Stomach (tissue), 9 donors: ENCODE measurements around the gene RAB1B. TPM values are rescaled to one million over a fixed set of nuclear protein-coding genes. Genes with fewer than 3 reads are reported as not detected.
A peak's percentile ranks its signal among the peaks of the same experiment; 100 is the strongest.

Source experiments
- DNase-seq, 2 donors: peaks; one replicate each; pipeline versions ENCODE4 v3.0.0 to v3.0.0-alpha.2; 2013 to 2019
- H3K27ac ChIP-seq, 5 donors: fragments of 200-600 bp in 4 of 5; sonication (generic) in 4 of 5; one replicate each; pipeline ENCODE4 v1.5.1; 2013 to 2019; ENCODE audit warnings: mild to moderate bottlenecking in 1 of 5, moderate library complexity in 1 of 5
- H3K27me3 ChIP-seq, 3 donors: fragments of 200-600 bp; sonication (generic); one replicate each; pipeline ENCODE4 v1.5.1; 2017 to 2019; ENCODE audit warnings: mixed run types in 1 of 3
- H3K36me3 ChIP-seq, 4 donors: fragments of 200-600 bp; sonication (generic); 1 replicate in 3 of 4; 2 replicates in 1 of 4; pipeline ENCODE4 v1.5.1; 2016 to 2019
- H3K4me1 ChIP-seq, 4 donors: fragments of 200-600 bp; sonication (generic); one replicate each; pipeline ENCODE4 v1.5.1; 2016 to 2019
- H3K4me3 ChIP-seq, 4 donors: fragments of 200-600 bp; sonication (generic) in 3 of 4; one replicate each; pipeline ENCODE4 v1.5.1; 2016 to 2019; ENCODE audit warnings: mild to moderate bottlenecking in 1 of 4
- H3K9me3 ChIP-seq, 4 donors: fragments of 200-600 bp; sonication (generic); one replicate each; pipeline ENCODE4 v1.5.1; 2016 to 2019
- CTCF ChIP-seq, 7 experiments: fragments of 450-650 bp in 4 of 7; fragments of 200-600 bp in 3 of 7; sonication (generic) in 3 of 7; IDR thresholded peaks; one replicate each; pipeline ENCODE4 v1.5.1; 2016 to 2019; ENCODE audit warnings: antibody characterized with exemption in 7 of 7, control low read depth in 2 of 7, mild to moderate bottlenecking in 1 of 7
- EP300 ChIP-seq: sonication (generic); formaldehyde crosslinking; IDR thresholded peaks from one replicate; pipeline ENCODE4 v1.6.1; 2017; ENCODE audit warnings: antibody characterized with exemption
- POLR2A ChIP-seq, 4 donors: fragments of 450-650 bp; IDR thresholded peaks; one replicate each; pipeline ENCODE4 v1.6.1; 2016; ENCODE audit warnings: antibody characterized with exemption in 4 of 4, control low read depth in 2 of 4, mild to moderate bottlenecking in 1 of 4, moderate library complexity in 1 of 4
- POLR2AphosphoS5 ChIP-seq, 3 donors: sonication (generic); formaldehyde crosslinking; IDR thresholded peaks; one replicate each; pipeline ENCODE4 v1.6.1; 2016; ENCODE audit warnings: antibody characterized with exemption in 3 of 3
- WGBS, 5 donors: extraction: QIAGEN DNeasy Blood & Tissue Kit in 3 of 5; methylation state at CpG; one replicate each; pipeline versions ENCODE4 v1.1.5 to v1.1.7; 2013 to 2018; 5-methylcytosine and 5-hydroxymethylcytosine counted together
- intact Hi-C: fragments of 100-400 bp; cut with DNase I; formaldehyde crosslinking; loops from one replicate; pipeline ENCODE4 v1.15.1; 2023; ENCODE audit warnings: low total_unique reads
- polyA plus RNA-seq, 3 donors: library from polyadenylated mRNA; stranded (reverse); fragments of 200-250 nt; gene quantifications; one replicate each; pipeline ENCODE4 v1.2.3, GENCODE V29; 2013
- total RNA-seq, 5 donors: library from RNA; depleted of rRNA; stranded (reverse); fragments of >200 nt; gene quantifications; one replicate each; pipeline versions ENCODE4 v1.1.0 to v1.2.3, GENCODE V29; 2014 to 2016
- donor health status: healthy with polysubstance abuse.
- donor health status: Bipolar disorder and iron deficiency.
- donor health status: healthy.

Gene RAB1B
- total and polyA plus RNA-seq, 8 donors: 19.3 to 170 (median 82.3) TPM

GRCh38 chr11:66311470-66311964 is 43.1 kb downstream of the RAB1B start:
- WGBS, 5 donors: 27 to 35% (median 31%) methylated on average over 25 to 26 of the region's 26 CpGs
- peaks cover 0 to 4% (median 0%) of the 10 kb centered on the region in 3 donors for H3K27me3 ChIP-seq
- no peak for DNase-seq
- H3K4me1 ChIP-seq: peaks cover 23 to 43% (median 39%) of the 10 kb centered on the region in 4 donors
- H3K4me3 ChIP-seq: peak overlapping the region; percentile 46 to 56 (median 56)
- TF ChIP-seq CTCF (IDR thresholded peaks at IDR 0.05) (peak in 1 of 7 experiments; percentile 87), POLR2A (IDR thresholded peaks at IDR 0.05) (no peak)
- peak overlapping the region; percentile 84 to 94 (median 90) for H3K27ac ChIP-seq
- H3K36me3 ChIP-seq: no peaks in the 10 kb centered on the region
- intact Hi-C loops: loop anchor here (10.0 kb wide), 1 partner anchor 73 kb away; no protein-coding TSS in a partner anchor
- no peaks in the 10 kb centered on the region for H3K9me3 ChIP-seq

- intact Hi-C loops: loop anchor here (10.0 kb wide), 1 partner anchor 73 kb away; no protein-coding TSS in a partner anchor
- Histone ChIP-seq H3K27ac (peak overlapping the region; percentile 84 to 94 (median 90)), H3K4me1 (peaks cover 29 to 49% (median 44%) of the 10 kb centered on the region in 4 donors), H3K9me3 (no peaks in the 10 kb centered on the region), H3K36me3 (no peaks in the 10 kb centered on the region), H3K27me3 (peaks cover 0 to 9% (median 0%) of the 10 kb centered on the region in 3 donors), H3K4me3 (peak overlapping the region; percentile 46 to 56 (median 56))
- DNase-seq: peak; percentile 95 to 97
- WGBS, 5 donors: 0 to 1% (median 0%) methylated on average over 25 to 44 of the region's 44 CpGs
- TF ChIP-seq CTCF (IDR thresholded peaks at IDR 0.05): peak in 4 of 7 experiments; percentile 74 to 96 (median 88)
- TF ChIP-seq POLR2AphosphoS5 (IDR thresholded peaks at IDR 0.05): peak in 2 of 3 donors; percentile 25 to 44
- no peak for TF ChIP-seq POLR2A (IDR thresholded peaks at IDR 0.05)
These were observed 43.6 kb downstream of the RAB1B start for GRCh38 chr11:66311965-66312548.

GRCh38 chr11:66312549-66313320 is 44.3 kb downstream of the RAB1B start:
- WGBS, 5 donors: 1 to 8% (median 2%) methylated on average over 11 to 52 of the region's 52 CpGs

DNA sequence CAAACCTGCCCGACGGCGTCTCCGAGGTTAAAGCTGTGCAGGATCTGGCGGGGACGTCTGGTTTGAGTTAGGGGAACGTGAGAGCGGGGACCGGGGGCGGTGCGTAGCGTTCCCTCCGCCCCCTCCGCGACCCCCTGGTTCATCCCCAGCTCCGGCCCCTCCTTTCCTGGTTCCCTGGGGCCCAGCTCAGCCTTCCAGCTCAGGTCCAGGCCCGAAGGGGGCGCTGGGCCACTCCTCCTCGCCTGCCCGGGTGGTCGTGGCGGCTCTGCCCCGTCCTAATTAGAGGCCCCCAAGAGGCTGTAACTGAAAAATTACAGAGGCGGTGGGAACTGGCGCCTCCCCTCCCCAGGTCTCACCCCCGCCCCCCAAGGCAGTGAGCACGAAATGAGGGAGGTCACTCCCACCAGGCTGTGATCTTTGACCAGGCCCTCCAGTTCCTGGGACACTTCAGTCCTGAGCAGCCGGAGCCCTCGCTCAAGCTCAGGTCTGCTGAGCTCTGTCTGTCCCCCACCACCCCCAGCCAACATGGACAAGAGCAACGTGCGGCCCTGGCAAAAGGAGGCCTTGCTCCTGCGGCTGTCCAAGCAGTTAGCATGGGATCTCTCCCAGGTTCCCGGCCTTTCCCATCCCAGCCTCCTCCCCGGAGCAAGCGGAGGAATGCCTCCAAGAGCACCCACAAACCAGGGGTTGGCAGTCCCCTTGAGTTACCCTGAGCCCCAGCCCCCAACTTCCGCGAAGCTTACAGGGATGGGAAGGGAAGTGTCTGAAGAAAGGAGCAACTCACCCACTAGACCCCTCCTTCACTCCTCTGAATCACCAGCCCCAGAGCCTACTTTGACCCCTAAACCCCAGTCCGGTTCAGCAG is 45.1 kb downstream of the RAB1B start:
- DNase-seq: peak in 1 of 2 donors; percentile 91
- H3K4me1 ChIP-seq: peaks cover 44 to 64% (median 59%) of the 10 kb centered on the region in 4 donors

More at GRCh38 chr11:66312549-66313320, 44.3 kb downstream of the RAB1B start:
- Histone ChIP-seq H3K27ac (peak overlapping the region; percentile 84 to 94 (median 90)), H3K36me3 (no peaks in the 10 kb centered on the region), H3K4me1 (peaks cover 36 to 56% (median 51%) of the 10 kb centered on the region in 4 donors), H3K4me3 (peak overlapping the region; percentile 46 to 56 (median 56)), H3K9me3 (no peaks in the 10 kb centered on the region), H3K27me3 (peaks cover 0 to 12% (median 0%) of the 10 kb centered on the region in 3 donors)
- intact Hi-C loops: loop anchor here (10.0 kb wide), 1 partner anchor 72 kb away; no protein-coding TSS in a partner anchor
- peak; percentile 99 to 100 for DNase-seq
- TF ChIP-seq POLR2AphosphoS5 (IDR thresholded peaks at IDR 0.05): peak; percentile 10 to 50 (median 30)
- no peak for TF ChIP-seq EP300

More for the DNA sequence above, 45.1 kb downstream of the RAB1B start:
- intact Hi-C loops: loop anchor here (10.0 kb wide), 1 partner anchor 71 kb away; no protein-coding TSS in a partner anchor
- H3K27me3 ChIP-seq: peaks cover 0 to 12% (median 0%) of the 10 kb centered on the region in 3 donors
- peak overlapping the region; percentile 80 to 94 (median 88) for H3K27ac ChIP-seq
- WGBS, 5 donors: 40 to 55% (median 53%) methylated on average over 28 to 38 of the region's 38 CpGs
- H3K36me3 ChIP-seq: no peaks in the 10 kb centered on the region
- peak overlapping the region; percentile 46 to 56 (median 56) for H3K4me3 ChIP-seq
- no peak for TF ChIP-seq EP300
- TF ChIP-seq POLR2A (IDR thresholded peaks at IDR 0.05): no peak
- TF ChIP-seq POLR2AphosphoS5 (IDR thresholded peaks at IDR 0.05): no peak
- no peak for TF ChIP-seq CTCF (IDR thresholded peaks at IDR 0.05)
- no peaks in the 10 kb centered on the region for H3K9me3 ChIP-seq
